ENCODE data around the gene RTL9.
"Not testable (repeated sequence)": the region's sequence is repeated elsewhere in the genome, so short reads cannot be mapped to it uniquely, and the experiment has no call there.

RTL9 gene

DNA sequence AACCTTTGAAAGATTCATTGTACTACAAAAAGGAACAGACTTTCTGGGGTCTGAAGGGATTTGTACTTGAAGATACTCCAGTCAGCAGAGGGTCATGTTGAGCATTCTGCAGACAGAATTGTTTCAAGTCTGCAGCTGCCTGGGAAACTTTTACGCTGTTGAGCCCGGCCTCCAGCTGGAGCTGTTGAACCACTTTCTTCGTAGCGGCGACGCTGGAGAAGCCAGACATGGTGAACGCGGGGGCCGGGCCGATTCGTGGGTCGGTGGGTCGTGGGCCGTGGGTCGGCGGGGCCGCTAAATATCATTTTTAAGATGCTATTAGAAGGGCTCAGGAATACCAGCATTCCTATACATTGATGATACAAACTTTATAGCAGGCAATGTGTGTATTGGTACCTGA is 12.0 kb upstream of the RTL9 start:
- no peak for DNase-seq

DNA sequence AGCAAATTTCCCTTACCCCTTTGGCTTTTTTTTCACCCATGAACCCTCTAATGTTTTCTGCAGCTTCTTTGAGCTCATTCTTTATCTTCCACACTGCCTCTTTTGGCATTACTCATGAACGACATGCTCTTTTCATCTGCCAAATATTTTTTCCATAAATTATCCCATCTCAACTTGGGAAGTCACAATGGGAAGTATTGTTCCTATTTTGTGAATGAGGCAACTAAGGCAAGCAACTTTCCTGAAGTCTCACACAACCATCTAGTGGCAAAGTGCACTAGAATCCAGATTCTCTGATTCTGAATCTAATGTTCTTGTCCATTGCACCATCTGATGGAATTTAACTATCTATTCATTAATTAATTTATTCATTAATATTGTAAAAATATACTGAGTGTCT is 625 bp downstream of the RTL9 start:
- no peak for DNase-seq

DNA sequence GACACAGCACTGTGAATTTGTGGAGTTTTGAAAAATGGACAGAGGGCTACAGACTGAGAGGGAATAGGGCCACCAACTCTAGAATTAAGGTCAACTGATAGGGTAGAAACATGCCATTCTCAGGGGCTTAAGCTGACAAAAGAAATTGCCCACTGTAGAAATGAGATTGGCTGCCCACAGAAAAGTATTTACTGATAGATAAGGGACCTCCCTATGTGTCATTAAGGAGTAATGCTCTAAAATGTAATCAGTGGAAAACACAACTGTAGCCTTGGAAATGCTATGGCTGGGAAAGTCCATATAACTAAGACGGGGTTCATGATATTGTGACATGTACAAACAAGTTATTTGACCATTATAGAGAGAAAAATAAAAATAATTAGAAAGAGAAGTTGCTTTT is 4.6 kb downstream of the RTL9 start:
- DNase-seq = no peak

DNA sequence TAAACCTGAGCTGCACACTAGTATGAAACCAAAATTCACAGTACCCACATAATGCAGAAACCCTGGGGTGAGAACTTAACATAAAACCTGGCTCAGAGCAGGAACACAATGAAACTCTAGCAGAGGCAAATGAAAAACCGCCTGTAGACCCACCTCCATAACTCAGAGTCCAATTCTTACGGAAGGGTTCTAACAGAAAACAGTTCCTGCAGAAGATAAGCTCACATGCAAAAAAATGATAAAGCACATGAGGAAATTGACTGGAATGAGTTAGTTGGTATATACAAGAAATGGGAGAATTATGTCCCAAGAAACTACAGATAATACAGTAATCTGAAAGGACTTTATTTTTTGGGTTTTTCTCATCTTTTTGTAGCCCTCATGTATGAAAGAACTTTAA is 14.7 kb downstream of the RTL9 start:
- no peak for DNase-seq

DNA sequence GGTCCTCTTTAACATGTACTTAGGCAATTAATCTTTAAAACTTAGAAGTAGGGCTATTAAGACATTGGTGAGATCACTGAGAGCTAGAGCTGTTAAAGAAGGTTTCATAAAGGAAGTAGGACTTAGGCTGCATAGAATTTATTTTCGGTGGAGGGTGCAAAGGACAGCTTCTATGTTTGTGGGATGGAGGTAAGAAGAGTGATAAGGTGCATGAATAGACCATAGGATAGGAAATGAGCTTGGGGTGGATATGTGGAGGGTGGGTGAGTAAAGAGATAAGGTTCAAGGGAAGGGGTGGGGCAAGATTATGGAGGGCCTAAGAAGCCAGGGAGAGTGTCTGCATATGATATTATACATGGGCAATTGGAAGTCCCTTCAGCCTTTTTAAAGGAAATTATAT is 15.9 kb downstream of the RTL9 start:
- DNase-seq = no peak

DNA sequence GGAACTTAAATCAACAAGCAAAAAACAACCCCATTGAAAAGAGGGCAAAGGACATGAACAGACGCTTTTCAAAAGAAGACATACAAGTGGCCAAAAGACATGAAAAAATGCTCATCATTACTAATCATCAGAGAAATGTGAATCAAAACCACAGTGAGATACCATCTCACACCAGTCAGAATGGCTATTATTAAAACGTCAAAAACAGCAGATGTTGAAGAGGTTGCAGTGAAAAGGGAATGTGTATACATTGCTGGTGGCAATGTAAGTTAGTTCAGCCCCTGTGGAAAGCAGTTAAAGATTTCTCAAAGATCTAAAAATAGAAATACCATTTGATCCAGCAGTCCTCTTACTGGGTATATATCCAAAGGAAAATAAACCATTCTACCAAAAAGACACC is 22.6 kb downstream of the RTL9 start:
- DNase-seq = no peak

DNA sequence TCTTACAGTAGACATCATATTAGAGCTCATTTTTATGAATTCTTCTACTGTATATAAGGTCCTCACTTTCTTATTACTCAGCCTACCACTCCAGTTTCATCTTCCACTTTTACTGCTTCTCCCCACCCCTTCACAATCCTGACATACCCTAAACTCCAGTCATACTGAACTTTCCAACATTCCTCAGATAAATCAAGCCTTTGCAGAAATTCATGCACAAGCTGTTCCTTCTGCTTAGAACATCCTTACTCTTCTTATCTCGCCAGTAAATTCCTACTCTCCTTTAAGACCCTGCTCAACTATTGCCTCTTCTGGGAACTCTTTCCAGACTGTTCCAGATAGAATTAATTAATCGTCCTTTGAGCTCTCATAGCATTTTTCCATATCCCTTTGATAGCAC is 24.8 kb downstream of the RTL9 start:
- no peak for DNase-seq

DNA sequence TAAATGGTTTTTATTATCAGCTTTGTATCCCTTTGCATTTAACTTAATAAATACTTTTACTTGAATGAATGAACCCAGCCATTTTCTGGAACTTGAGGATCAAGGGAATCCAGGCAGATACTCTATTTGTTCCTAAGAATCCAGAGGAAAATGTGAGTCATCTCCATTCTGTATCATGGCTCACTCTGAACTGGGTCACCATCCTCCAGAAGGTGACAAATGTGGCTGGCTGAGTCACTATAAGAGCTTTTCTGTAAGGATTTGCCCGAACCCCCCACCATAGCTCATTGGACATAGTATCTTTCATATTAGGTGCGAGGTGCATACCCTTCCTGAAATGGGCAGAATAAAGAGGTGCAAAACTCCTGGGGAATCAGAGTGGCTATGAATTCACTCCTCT is 25.8 kb downstream of the RTL9 start:
- DNase-seq = no peak

DNA sequence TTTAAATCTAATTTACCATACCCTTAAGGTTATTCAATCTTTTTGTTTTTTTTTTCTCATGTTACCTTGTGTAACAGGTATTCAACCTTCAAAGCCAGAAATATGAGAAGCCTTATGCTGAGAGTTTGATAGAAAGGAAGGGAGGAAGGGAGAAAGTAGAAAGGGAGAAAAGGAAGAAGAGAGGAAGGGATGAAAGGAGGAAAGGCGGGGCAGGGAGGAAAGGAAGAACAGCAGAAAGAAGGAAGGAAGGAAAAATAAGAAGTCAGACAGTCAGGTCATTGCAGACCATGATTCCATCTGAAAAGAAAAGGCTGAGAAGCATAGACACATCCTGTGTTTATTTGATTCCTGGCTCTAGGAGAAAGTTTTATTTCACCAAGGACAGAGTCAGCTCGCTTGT is 30.9 kb downstream of the RTL9 start:
- no peak for DNase-seq

DNA sequence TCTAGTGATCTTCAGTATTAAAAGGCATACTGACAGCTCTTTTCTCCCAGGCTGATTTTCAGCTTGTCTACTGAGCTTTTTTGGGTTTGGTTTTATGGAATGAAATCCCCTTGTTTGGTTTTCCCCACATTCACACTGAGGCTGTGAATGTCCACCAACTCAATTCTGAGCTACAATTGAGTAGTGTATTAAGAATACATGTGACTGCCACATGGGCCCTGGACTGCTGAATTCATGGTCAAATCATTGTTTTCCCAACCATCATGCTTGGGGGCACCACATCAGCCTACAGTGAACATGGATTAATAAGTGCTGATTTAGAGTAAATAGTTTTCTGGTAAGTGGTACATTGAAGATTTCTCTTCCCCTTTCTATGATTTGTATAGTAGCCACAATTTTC is 32.4 kb downstream of the RTL9 start:
- no peak for DNase-seq

DNA sequence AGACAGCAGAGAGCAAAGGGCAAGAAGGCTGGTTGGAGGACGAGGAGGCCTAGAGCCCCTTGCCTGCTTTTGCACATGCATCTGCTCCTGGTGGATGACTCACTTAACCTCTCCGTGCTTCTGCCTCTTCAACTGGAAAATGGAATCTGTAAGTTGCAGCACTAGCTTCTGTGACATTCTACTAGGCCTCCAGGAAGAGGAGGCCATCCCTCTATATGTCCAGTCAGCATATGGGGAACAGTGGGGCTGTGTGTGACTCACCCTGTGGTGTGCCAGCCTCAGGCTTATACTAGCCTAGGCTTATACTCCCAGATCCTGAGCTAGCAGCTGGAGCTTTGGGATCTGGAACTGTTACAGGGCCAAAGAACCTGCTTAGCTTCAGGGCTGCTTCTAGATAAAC is 36.0 kb downstream of the RTL9 start:
- no peak for DNase-seq

DNA sequence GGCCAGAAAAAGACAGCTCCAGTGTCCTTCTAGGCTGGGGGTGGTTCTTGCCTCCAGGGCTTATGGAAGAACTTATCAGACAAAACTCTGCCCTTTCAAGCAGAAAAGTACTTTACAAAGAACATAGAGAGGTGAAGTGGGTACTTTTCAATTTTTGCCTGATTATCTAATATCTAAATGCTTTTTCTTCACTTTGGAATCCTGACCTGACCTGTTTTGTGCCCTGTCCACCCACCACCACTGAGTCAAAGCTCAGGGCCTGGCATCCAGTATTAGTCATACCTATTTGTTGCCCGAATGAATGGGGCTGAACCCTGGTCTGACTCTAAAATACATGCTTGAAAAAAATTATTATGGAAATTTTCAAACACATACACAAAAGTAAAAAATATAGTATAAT is 37.2 kb downstream of the RTL9 start:
- no peak for DNase-seq

DNA sequence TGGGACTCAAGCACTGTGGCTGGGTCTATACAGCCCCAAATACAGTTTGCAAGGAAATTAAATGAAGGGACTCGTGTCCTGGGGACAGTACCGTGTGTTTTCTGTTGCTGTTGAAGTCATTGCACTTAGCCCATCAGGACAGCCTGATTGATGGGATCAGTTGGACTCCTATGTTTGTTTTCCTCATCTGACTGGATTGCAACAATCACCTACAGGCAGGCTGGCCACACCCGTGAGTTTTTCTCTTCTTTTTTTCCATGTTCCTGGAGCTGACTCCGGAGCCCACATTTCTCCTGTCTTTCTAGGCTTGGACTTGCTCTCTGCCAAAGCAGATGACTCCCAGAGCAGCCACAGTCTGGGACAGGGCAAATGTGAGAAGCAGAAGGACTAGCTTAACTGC is 38.1 kb downstream of the RTL9 start:
- no peak for DNase-seq

DNA sequence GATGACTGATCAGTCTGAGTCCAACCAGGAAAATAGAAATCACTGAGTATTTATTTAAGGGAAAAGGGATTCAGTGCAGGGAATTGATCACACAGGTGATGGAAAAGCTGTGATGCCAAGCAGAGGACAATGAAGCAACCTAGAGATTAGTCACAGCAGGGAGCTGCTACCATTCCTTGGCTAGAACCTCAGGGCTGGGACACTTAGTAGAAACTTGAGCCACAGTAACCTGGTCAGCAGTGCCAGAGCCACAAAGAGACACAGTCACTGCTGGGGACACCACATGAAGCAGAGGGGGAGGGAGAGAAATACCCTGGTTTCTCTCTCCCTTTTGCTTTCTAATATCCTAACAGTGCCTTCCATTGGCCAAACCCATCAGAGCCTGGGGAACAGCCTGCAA is 38.7 kb downstream of the RTL9 start:
- no peak for DNase-seq

DNA sequence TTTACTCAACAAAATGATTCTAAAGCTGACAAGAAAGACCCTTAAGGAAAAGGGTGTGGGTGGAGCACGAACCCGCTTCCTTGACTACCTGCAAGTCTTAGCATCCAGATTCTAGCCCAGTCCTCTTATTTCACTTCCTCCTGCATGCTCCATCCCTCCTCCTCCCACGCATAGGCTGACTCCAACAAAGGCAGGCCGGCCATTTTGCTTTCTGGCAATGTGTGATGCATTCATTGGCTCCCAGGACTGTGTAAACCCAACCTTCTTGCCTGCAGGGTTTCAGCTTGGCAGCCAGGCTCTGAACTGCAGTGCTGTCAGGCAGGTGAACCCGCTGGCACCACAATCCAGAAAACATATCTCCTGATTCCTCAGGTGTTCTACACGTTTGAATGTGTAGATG is 39.3 kb downstream of the RTL9 start:
- DNase-seq = no peak

DNA sequence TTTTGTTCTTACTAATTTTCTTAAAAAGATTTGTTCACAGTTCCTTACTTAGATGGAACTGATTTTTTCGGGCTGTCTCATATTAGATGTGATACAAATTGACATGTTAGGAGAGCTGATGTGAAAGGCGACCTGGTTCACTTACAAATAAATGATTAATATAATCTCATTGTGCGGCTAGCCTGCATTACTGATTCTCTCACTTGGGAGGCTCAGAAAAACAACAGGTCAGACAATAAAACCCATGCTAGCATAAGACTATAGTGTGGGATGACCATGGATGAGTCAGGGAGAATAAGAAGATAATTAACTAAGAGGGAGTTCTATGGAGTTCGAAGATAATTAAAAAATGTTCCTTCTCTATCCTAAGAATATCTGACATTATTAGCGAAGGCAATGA is 40.8 kb downstream of the RTL9 start:
- no peak for DNase-seq

DNA sequence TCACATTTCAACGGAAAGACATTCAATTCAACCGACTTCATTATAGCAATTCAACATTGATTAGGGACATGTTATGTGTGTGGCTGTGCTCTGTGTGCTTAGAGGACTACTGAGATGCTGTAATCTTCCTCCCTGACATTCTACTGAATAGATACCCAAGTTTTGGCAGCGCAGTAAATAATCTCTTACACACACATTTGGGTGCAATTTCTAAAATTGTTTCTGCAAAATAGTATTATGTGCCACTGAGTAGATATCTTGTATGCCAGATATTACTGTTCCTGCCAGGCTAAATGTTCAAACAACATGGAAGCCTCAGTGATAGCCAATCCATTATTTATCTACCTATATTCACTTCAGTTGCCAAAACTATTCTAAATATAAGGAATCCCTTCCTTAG is 41.3 kb downstream of the RTL9 start:
- no peak for DNase-seq

DNA sequence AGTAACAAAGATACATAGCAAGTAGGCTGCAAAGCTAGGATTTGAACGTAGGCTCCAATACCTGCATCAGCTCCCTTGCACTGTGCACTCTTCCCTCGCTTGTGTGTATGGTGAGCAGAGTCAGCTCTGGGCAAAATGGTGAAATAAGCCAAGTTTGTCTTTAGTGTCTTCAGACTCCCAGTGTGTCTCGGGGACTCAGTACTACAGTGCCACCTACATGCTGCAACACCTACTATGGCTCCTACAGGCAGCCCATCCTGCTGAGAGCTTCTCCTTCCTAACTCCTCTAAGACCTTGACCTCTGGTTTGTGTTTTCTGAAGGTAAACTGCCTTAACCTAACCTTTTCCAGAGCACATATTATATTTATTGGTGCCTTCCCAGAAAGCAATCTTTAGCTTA is 42.5 kb downstream of the RTL9 start:
- DNase-seq = no peak

DNA sequence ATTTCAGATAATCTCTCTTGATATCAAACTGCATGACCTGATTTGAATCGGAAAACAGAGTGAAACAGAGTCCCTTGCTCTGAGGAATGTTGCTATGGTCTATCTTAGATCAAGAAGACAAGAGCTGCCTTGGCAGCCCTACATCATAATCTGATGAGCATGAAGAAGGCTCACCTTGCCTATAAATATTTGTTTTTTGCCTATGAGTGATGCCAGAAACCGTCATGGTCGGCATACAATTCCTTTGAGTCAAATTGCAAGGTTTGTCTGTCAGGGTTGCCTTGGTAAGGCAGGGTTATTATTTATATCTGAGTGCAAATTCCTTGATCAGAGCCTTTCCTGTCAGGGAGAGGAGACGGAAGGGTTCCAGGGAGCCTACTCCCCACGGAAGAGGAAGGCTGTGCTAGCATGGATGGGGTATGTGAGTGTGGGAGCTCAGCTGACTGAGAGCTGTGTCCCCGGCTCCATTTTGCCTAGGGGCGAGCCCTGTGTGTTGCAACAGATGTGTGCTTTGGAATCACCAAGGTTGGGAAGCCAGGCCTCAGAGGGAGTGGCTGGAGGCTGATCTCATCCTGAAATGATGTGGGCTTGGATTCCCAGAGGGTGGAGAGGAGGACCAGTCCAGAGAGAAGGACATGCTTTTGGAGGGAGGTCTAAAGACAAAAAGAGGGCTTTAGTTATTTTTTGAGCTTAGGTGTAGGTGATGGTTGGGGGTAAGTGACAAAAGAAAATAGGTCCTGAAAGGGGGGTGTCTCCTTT is 43.6 kb downstream of the RTL9 start:
- DNase-seq = no peak

DNA sequence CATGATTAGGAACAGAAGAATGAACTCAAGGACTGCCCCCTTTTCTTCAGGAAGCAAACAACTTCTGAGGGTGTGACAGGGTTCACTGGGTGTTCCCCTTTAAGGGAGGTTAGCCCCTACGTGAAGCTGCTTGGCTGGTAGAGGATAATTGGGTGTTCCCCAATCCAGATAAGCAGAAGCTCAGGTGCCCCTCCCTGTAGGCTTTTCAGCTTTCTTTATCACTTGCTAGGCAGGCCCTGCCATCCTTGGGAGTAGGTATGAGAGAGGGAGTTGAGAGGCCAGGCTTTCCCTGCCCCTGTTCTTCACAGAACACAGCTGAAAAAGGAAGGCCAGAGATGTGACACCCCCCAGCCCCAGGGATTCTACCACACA is 44.2 kb downstream of the RTL9 start:
- DNase-seq = no peak

DNA sequence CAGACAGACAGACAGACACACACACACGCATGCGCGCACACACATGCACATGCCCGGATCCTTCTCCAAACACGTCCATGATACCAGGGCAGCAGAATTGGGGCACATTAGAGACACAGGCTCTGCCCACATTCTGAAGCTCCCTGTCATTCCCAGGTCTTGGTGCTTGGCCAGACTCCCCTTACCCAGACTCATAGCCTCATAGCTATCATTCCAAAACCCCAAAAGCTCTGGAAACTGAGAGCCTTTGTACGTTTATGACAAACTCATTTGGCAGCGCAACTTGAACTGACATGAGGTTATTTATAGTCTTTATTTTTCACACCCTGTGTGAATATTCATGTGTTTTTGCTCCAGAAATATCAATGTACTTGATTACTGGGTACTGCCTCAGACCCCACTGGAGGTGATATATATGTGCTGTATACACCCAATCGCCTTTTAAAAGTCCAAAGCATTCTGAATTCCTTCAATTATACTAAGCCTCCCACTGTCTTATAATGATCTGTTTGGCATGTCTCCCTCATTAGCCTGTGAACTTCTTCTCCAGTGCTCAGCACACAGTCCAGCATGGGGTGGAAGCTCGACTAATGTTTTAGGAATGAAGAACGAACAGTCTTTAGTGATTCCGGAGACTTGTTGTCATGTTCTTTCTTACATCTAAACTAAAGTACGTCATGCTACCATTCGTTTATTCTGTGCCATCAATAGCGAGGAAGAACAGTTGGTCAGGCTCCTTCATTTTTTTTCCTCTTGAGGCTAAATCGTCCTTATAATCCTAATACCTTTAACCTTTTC is 45.0 kb downstream of the RTL9 start:
- DNase-seq = no peak

DNA sequence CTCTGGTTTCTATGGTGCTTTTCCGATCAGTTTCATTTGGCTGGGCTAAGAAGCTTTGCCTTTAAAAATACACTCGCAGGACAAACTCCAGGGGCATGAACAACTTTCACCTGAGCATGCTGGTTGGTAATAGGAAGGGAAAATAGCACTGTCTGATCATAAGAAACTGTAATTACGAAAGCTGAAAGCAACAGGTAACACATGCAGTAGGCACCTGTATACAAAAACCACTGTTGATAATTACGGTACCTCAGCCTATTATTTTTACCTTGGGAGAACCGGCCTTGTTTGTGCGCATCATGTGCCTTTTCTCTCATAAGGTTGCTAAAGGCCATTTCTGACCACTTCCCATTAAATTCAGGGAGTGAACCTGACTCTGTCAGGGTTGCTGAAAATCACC is 45.7 kb downstream of the RTL9 start:
- no peak for DNase-seq

DNA sequence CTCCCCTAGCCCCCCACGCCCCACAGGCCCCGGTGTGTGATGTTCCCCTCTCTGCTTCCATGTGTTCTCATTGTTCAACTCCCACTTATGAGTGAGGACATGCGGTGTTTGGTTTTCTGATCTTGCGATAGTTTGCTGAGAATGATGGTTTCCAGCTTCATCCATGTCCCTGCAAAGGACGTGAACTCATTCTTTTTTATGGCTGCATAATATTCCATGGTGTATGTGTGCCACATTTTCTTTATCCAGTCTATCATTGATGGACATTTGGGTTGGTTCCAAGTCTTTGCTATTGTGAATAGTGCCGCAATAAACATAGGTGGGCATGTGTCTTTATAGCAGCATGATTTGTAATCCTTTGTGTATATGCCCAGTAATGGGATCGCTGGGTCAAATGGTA is 47.6 kb downstream of the RTL9 start:
- not testable (repeated sequence) for DNase-seq

DNA sequence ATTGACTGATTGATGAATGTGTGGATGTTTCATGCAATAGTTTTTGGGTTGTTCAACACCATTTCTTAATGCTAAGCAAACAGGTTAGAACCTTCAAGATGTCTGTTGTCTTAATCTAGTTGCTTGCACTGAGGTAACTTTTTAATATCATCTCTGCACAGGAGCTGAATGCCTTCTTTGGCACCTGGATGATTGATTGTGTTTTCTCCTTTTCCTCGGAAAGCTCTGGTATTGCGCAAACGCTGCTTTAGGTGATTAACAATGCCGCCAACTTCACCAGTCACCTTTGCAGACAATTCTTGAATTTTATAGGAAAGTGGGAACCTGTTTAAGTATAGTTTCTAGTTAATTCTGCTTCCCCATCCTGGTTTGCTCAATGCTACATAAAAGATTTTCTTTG is 48.2 kb downstream of the RTL9 start:
- no peak for DNase-seq

Measured in central memory CD4-positive, alpha-beta T cell (primary cell).